K562 (cell line): ENCODE measurements around the gene CDC6. TPM values are rescaled to one million over a fixed set of nuclear protein-coding genes. Genes with fewer than 3 reads are reported as not detected.

ENCODE experiments used
- NFIX ChIP-seq: fragments of 250-450 bp; sonication (Bioruptor Pico); IDR thresholded peaks from 2 replicates; pipeline ENCODE4 v1.4.0; 2020; ENCODE audit warnings: low read depth, mild to moderate bottlenecking, moderate library complexity
- POLR2G ChIP-seq: fragments of 200-400 bp; formaldehyde crosslinking; IDR thresholded peaks from 2 replicates; pipeline ENCODE4 v1.6.1; 2017; ENCODE audit warnings: low read depth, mild to moderate bottlenecking, antibody characterized with exemption, low read length, moderate library complexity
- RBM17 ChIP-seq: fragments of 200-400 bp; formaldehyde crosslinking; IDR thresholded peaks from 2 replicates; pipeline ENCODE4 v1.6.1; 2017; ENCODE audit warnings: low read depth, mild to moderate bottlenecking, low read length, borderline replicate concordance
- UBTF ChIP-seq, 2 experiments: IDR thresholded peaks; 2 replicates each; pipeline ENCODE4 v1.6.1; 2012; ENCODE audit warnings: improper control_type of control experiment in 2 of 2, low read depth in 2 of 2, low read length in 2 of 2, borderline replicate concordance in 1 of 2
- YY1 ChIP-seq, 3 experiments: IDR thresholded peaks; 2 replicates each; pipeline ENCODE4 v1.6.1; 2011; ENCODE audit warnings: low read length in 2 of 3, mild to moderate bottlenecking in 2 of 3, moderate library complexity in 2 of 3, borderline replicate concordance in 1 of 3, control low read depth in 1 of 3, low read depth in 1 of 3; ENCODE audit not compliant: insufficient read depth in 3 of 3, insufficient replicate concordance in 2 of 3, control insufficient read depth in 1 of 3, insufficient read length in 1 of 3; ENCODE audit errors: extremely low read depth in 1 of 3
- ZC3H11A ChIP-seq: IDR thresholded peaks from 2 replicates; pipeline ENCODE4 v1.6.1; 2012; ENCODE audit warnings: low read depth, low read length, improper control_type of control experiment
- ZHX1 ChIP-seq: fragments of 150-350 bp; conservative IDR thresholded peaks from 2 replicates; pipeline ENCODE4 v1.6.1; 2014; ENCODE audit warnings: low read length
- polyA plus RNA-seq, 8 experiments: library from polyadenylated mRNA; depleted of rRNA in 4 of 8; stranded (reverse) in 5 of 8; unstranded in 3 of 8; fragments of >200 nt; fragmentation: Nextera tagmentation in 2 of 8; fragmentation: Illumina TruSeq in 1 of 8; extraction: Ambion mirVana in 2 of 8; extraction: Trizol in 1 of 8; gene quantifications; 2 replicates each; pipeline versions ENCODE4 v1.2.1 to v1.2.3, GENCODE V29; 2011 to 2014; ENCODE audit warnings: inconsistent platforms in 1 of 8, missing spikeins in 1 of 8
- total RNA-seq, 7 experiments: library from RNA; depleted of rRNA in 6 of 7; stranded (reverse); fragments of >200 nt in 6 of 7; fragmentation: Illumina TruSeq in 2 of 7; extraction: Trizol in 2 of 7; gene quantifications; 2 replicates each; pipeline versions ENCODE4 v1.2.1 to v1.2.3, GENCODE V29; 2011 to 2021; ENCODE audit warnings: low replicate concordance in 1 of 7
- TF ChIP-seq, protein P1 (sequence below): fragments of 250-450 bp; sonication (Bioruptor Pico); IDR thresholded peaks from 2 replicates; pipeline ENCODE4 v1.8.0; 2022; ENCODE audit warnings: inconsistent platforms, mild to moderate bottlenecking, moderate library complexity, borderline replicate concordance
- TF ChIP-seq, protein P2 (sequence below): fragments of 450-650 bp; IDR thresholded peaks from 2 replicates; pipeline ENCODE4 v1.6.1; 2016; ENCODE audit warnings: low read depth

Gene CDC6
- total and polyA plus RNA-seq, 9 of the 15 experiments (the other 6 are each of a cell fraction or from before 2014, with no cell fraction given): 29.6 to 141 (median 106) TPM

DNA sequence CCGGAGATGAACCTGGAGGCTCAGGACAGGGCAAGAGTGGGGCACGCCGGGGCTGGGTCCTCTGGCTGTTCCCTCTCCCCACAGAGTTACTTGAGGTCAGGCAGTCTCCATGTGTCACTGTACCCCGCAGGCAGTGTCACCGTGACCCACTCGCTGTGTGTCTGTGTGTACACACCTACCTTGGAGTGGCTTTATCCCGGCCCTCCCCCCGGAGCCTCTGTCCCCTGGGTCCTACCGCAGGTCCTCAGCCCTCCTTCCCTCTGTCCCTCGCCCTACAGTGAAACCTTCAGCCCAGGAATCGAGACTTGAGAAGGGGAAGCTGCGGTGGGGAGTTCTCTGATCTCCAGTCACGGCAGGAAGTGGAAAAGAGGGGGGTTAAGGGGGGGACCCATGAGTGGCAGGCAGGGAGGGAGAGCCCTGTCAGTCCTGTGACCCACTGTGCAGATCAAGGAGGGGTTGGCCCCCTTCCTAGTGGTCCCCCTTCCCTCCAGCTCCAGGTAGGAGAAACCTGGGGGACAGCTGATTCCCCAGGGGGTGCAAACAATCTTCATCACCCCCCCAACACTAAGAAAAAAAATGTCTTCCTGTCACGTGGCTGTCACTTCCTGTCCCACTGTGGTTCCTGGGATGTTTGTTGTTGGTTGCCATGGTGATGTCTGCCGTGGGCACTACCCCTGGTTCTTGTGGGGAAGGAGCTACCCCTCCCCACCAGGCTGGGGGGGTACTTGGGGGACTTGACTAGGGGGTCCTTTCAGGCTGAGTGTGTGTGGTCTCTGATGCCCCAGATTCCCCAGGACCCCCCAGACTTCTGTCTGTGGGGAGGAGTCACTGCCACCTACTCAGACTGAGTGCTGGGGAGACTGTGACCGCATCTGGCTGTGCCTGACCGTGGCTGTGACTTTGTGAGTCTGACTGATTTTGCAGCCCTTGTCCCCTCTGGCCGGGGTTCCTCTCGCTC is 35.0 kb downstream of the CDC6 start (continued):
- TF ChIP-seq ZC3H11A (no peak), YY1 (IDR thresholded peaks at IDR 0.05; ENCODE audit: borderline replicate concordance in 1 of 3, control insufficient read depth in 1 of 3, extremely low read depth in 1 of 3, insufficient read depth in 3 of 3, insufficient read length in 1 of 3, insufficient replicate concordance in 2 of 3, low read depth in 1 of 3, low read length in 2 of 3) (peak in 1 of 3 experiments; percentile 62), ZHX1 (no peak), RBM17 (no peak), UBTF (IDR thresholded peaks at IDR 0.05; ENCODE audit: borderline replicate concordance in 1 of 2, low read depth in 2 of 2, low read length in 2 of 2) (no peak), POLR2G (0 out of 2 replicates have a peak, but pooled peaks have one; percentile 30), NFIX (CRISPR knock-in tag) (no peak)
- TF ChIP-seq, protein P1, sequence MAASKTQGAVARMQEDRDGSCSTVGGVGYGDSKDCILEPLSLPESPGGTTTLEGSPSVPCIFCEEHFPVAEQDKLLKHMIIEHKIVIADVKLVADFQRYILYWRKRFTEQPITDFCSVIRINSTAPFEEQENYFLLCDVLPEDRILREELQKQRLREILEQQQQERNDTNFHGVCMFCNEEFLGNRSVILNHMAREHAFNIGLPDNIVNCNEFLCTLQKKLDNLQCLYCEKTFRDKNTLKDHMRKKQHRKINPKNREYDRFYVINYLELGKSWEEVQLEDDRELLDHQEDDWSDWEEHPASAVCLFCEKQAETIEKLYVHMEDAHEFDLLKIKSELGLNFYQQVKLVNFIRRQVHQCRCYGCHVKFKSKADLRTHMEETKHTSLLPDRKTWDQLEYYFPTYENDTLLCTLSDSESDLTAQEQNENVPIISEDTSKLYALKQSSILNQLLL (CRISPR knock-in tag): no peak
- TF ChIP-seq, protein P2, sequence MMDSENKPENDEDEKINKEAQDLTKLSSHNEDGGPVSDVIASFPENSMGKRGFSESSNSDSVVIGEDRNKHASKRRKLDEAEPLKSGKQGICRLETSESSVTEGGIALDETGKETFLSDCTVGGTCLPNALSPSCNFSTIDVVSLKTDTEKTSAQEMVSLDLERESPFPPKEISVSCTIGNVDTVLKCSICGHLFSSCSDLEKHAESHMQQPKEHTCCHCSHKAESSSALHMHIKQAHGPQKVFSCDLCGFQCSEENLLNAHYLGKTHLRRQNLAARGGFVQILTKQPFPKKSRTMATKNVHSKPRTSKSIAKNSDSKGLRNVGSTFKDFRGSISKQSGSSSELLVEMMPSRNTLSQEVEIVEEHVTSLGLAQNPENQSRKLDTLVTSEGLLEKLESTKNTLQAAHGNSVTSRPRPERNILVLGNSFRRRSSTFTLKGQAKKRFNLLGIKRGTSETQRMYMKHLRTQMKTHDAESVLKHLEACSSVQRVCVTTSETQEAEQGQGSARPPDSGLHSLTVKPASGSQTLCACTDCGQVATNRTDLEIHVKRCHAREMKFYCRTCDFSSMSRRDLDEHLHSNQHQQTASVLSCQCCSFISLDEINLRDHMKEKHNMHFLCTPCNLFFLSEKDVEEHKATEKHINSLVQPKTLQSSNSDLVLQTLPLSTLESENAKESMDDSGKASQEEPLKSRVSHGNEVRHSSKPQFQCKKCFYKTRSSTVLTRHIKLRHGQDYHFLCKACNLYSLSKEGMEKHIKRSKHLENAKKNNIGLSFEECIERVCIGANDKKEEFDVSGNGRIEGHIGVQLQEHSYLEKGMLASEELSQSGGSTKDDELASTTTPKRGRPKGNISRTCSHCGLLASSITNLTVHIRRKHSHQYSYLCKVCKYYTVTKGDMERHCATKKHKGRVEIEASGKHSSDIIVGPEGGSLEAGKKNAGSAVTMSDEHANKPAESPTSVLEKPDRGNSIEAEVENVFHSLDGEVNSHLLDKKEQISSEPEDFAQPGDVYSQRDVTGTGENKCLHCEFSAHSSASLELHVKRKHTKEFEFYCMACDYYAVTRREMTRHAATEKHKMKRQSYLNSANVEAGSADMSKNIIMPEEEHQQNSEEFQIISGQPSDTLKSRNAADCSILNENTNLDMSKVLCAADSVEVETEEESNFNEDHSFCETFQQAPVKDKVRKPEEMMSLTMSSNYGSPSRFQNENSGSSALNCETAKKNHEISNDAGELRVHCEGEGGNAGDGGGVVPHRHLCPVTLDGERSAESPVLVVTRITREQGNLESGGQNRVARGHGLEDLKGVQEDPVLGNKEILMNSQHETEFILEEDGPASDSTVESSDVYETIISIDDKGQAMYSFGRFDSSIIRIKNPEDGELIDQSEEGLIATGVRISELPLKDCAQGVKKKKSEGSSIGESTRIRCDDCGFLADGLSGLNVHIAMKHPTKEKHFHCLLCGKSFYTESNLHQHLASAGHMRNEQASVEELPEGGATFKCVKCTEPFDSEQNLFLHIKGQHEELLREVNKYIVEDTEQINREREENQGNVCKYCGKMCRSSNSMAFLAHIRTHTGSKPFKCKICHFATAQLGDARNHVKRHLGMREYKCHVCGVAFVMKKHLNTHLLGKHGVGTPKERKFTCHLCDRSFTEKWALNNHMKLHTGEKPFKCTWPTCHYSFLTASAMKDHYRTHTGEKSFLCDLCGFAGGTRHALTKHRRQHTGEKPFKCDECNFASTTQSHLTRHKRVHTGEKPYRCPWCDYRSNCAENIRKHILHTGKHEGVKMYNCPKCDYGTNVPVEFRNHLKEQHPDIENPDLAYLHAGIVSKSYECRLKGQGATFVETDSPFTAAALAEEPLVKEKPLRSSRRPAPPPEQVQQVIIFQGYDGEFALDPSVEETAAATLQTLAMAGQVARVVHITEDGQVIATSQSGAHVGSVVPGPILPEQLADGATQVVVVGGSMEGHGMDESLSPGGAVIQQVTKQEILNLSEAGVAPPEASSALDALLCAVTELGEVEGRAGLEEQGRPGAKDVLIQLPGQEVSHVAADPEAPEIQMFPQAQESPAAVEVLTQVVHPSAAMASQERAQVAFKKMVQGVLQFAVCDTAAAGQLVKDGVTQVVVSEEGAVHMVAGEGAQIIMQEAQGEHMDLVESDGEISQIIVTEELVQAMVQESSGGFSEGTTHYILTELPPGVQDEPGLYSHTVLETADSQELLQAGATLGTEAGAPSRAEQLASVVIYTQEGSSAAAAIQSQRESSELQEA: no peak
